Common myeloid progenitor, CD34-positive (primary cell): Measurements from ENCODE around the gene GARIN5B.
"Not testable (repeated sequence)": the region's sequence is repeated elsewhere in the genome, so short reads cannot be mapped to it uniquely, and the experiment has no call there.

ENCODE experiments used
- CTCF ChIA-PET: fragments of 350-600 bp; sonication (Branson Sonifier 250); formaldehyde crosslinking; loops from one replicate; lab custom pipeline; 2021; ENCODE audit warnings: antibody characterized with exemption; lab: Charles Lee
- POLR2A ChIA-PET: fragments of 350-600 bp; sonication (Branson Sonifier 250); formaldehyde crosslinking; loops from one replicate; lab custom pipeline; 2021; ENCODE audit warnings: antibody characterized with exemption; lab: Charles Lee
- DNase-seq, 3 donors: peaks; one replicate each; pipeline versions ENCODE4 v3.0.0 to v3.0.0-alpha.2; 2013
- H3K27ac ChIP-seq, 2 experiments: 1 replicate in 1 of 2; 2 replicates in 1 of 2; pipeline ENCODE4 v1.7.0; 2013; ENCODE audit warnings: inconsistent platforms in 2 of 2, low read length in 2 of 2, mild to moderate bottlenecking in 2 of 2, low read depth in 1 of 2, moderate library complexity in 1 of 2; ENCODE audit not compliant: severe bottlenecking in 2 of 2, insufficient read depth in 1 of 2, poor library complexity in 1 of 2
- H3K27me3 ChIP-seq, 5 experiments: replicated peaks in 2 of 5; 1 replicate in 3 of 5; 2 replicates in 2 of 5; pipeline versions ENCODE4 v1.6.1 to v1.7.0; 2013; ENCODE audit warnings: low read length in 4 of 5, mild to moderate bottlenecking in 2 of 5, moderate library complexity in 2 of 5, inconsistent platforms in 1 of 5; ENCODE audit not compliant: insufficient read depth in 5 of 5, control insufficient read depth in 4 of 5
- H3K36me3 ChIP-seq, 4 experiments: 1 replicate in 2 of 4; 2 replicates in 2 of 4; pipeline versions ENCODE4 v1.6.1 to v1.7.0; 2013; ENCODE audit warnings: low read length in 3 of 4, control low read depth in 1 of 4, mild to moderate bottlenecking in 1 of 4; ENCODE audit not compliant: control insufficient read depth in 4 of 4, insufficient read depth in 4 of 4
- H3K4me1 ChIP-seq, 4 experiments: 1 replicate in 3 of 4; 2 replicates in 1 of 4; pipeline versions ENCODE4 v1.6.1 to v1.7.1; 2013; ENCODE audit warnings: low read length in 3 of 4, mild to moderate bottlenecking in 3 of 4, control low read depth in 1 of 4, inconsistent platforms in 1 of 4, moderate library complexity in 1 of 4; ENCODE audit not compliant: control insufficient read depth in 4 of 4, insufficient read depth in 4 of 4; ENCODE audit errors: control extremely low read depth in 1 of 4
- H3K4me3 ChIP-seq, 7 experiments: 1 replicate in 4 of 7; 2 replicates in 3 of 7; pipeline versions ENCODE4 v1.5.1 to v1.7.0; 2013; ENCODE audit warnings: mild to moderate bottlenecking in 7 of 7, low read length in 6 of 7, moderate library complexity in 6 of 7, inconsistent platforms in 2 of 7, low read depth in 2 of 7, control low read depth in 1 of 7; ENCODE audit not compliant: insufficient read depth in 4 of 7, control insufficient read depth in 1 of 7; ENCODE audit errors: extremely low read depth in 1 of 7
- H3K9me3 ChIP-seq, 5 experiments: 1 replicate in 4 of 5; 2 replicates in 1 of 5; pipeline versions ENCODE4 v1.6.1 to v1.7.1; 2013; ENCODE audit warnings: low read length in 4 of 5, mild to moderate bottlenecking in 2 of 5, inconsistent platforms in 1 of 5, low read depth in 1 of 5, moderate library complexity in 1 of 5; ENCODE audit not compliant: control insufficient read depth in 4 of 5, insufficient read depth in 2 of 5; ENCODE audit errors: control extremely low read depth in 1 of 5
- WGBS: methylation state at CpG from one replicate; pipeline ENCODE4 v1.1.5; 2013; ENCODE audit not compliant: insufficient coverage; 5-methylcytosine and 5-hydroxymethylcytosine counted together

The GARIN5B gene

GRCh38 chr19:55336101-55336500 lies 27.0 kb downstream of the GARIN5B start:
- H3K4me1 ChIP-seq = peaks cover 0 to 23% (median 18%) of the 10 kb centered on the region in 4 experiments
- no peaks in the 10 kb centered on the region for H3K36me3 ChIP-seq
- no peaks in the 10 kb centered on the region for H3K27me3 ChIP-seq
- no peaks in the 10 kb centered on the region for H3K9me3 ChIP-seq
- no peak for DNase-seq
- ChIA-PET POLR2A (interaction anchor here (0.6 to 0.9 kb wide), 2 partner anchors 9 to 58 kb away, joined by 3 read pairs; no protein-coding TSS in a partner anchor), CTCF (interaction anchor here (0.9 kb wide), 1 partner anchor 44 kb away, joined by 5 read pairs; no protein-coding TSS in a partner anchor)
- no peak overlapping the region for H3K27ac ChIP-seq
- no peak overlapping the region for H3K4me3 ChIP-seq
- WGBS = 98% methylated on average over 7 of the region's 7 CpGs

- Histone ChIP-seq H3K27me3 (no peaks in the 10 kb centered on the region), H3K4me3 (no peak overlapping the region), H3K4me1 (peaks cover 0 to 10% (median 7%) of the 10 kb centered on the region in 4 experiments), H3K36me3 (no peaks in the 10 kb centered on the region), H3K9me3 (no peaks in the 10 kb centered on the region), H3K27ac (no peak overlapping the region)
- DNase-seq = no peak
- ChIA-PET POLR2A (no interaction called here), CTCF (no interaction called here)
- WGBS = 100% methylated on average over 9 of the region's 11 CpGs
Measured at GRCh38 chr19:55333870-55334269, 29.2 kb downstream of the GARIN5B start.

- H3K9me3 ChIP-seq, H3K27me3 ChIP-seq, H3K4me3 ChIP-seq, CTCF ChIA-PET, H3K27ac ChIP-seq, DNase-seq, H3K36me3 ChIP-seq: not testable (repeated sequence)
- WGBS = 87% methylated on average over 4 of the region's 6 CpGs
- POLR2A ChIA-PET = interaction anchor here (0.8 kb wide), 1 partner anchor 54 kb away, joined by 4 read pairs; no protein-coding TSS in a partner anchor
- H3K4me1 ChIP-seq = peaks cover 0 to 11% (median 10%) of the 10 kb centered on the region in 4 experiments
Measured at GRCh38 chr19:55329791-55330190, 33.3 kb downstream of the GARIN5B start.

GRCh38 chr19:55328774-55329318 lies 34.2 kb downstream of the GARIN5B start:
- H3K9me3 ChIP-seq, H3K36me3 ChIP-seq, CTCF ChIA-PET, H3K27ac ChIP-seq, H3K27me3 ChIP-seq, H3K4me3 ChIP-seq, POLR2A ChIA-PET: not testable (repeated sequence)
- peaks cover 0 to 14% (median 13%) of the 10 kb centered on the region in 4 experiments for H3K4me1 ChIP-seq
- DNase-seq = peak in 2 of 3 donors; percentile 39 to 41
- WGBS = 90% methylated on average over 3 of the region's 4 CpGs

GRCh38 chr19:55325172-55325571 lies 37.9 kb downstream of the GARIN5B start, which contains the start of gene TMEM150B:
TMEM150B (minus strand) TSS chr19:55325341; CDS start chr19:55321036, 4,305 bp downstream.
- peaks cover 0 to 43% (median 41%) of the 10 kb centered on the region in 4 experiments for H3K4me1 ChIP-seq
- ChIA-PET POLR2A (interaction anchor here (1.5 kb wide), 1 partner anchor 14 kb away, joined by 8 read pairs; the partner anchor contains the start of gene KMT5C), CTCF (interaction anchor here (0.8 to 1.3 kb wide), 3 partner anchors 15 to 93 kb away, joined by 3 read pairs; no protein-coding TSS in a partner anchor)
- peak within 1 kb of the TSS in 1 of 2 experiments; percentile 6 for H3K27ac ChIP-seq
- 43% methylated on average over 7 of the region's 14 CpGs for WGBS
- no peaks in the 10 kb centered on the region for H3K27me3 ChIP-seq
- H3K9me3 ChIP-seq = no peaks in the 10 kb centered on the region
- no peaks in the 10 kb centered on the region for H3K36me3 ChIP-seq
- peak within 1 kb of the TSS in 3 of 7 experiments; percentile 38 to 64 (median 57) for H3K4me3 ChIP-seq
- peak; percentile 61 to 87 (median 86) for DNase-seq

- peaks cover 0 to under 1% (median 0%) of the 10 kb centered on the region in 4 experiments for H3K36me3 ChIP-seq
- CTCF ChIA-PET = interaction anchor here (0.8 to 1.3 kb wide), 4 partner anchors 15 to 94 kb away, joined by 3 read pairs; no protein-coding TSS in a partner anchor
- H3K27ac ChIP-seq = no peak overlapping the region
- no peaks in the 10 kb centered on the region for H3K9me3 ChIP-seq
- peak in 1 of 3 donors; percentile 14 for DNase-seq
- H3K4me3 ChIP-seq = peak overlapping the region in 3 of 7 experiments; percentile 38 to 64 (median 57)
- 97% methylated on average over 4 of the region's 6 CpGs for WGBS
- H3K27me3 ChIP-seq = no peaks in the 10 kb centered on the region
- peaks cover 0 to 48% (median 42%) of the 10 kb centered on the region in 4 experiments for H3K4me1 ChIP-seq
- POLR2A ChIA-PET = interaction anchor here (1.5 kb wide), 1 partner anchor 15 kb away, joined by 8 read pairs; the partner anchor contains the start of gene KMT5C
Measured at GRCh38 chr19:55324662-55325061, 38.4 kb downstream of the GARIN5B start.
